Neural progenitor cell (in vitro differentiated cells): ENCODE data around the gene IFIT5.

Experiments used
- EZH2 ChIP-seq: fragments of 200-600 bp; sonication (generic); IDR thresholded peaks from 2 replicates; pipeline ENCODE4 v1.6.1; 2017; ENCODE audit warnings: antibody characterized with exemption, mild to moderate bottlenecking, moderate library complexity
- EZH2phosphoT487 ChIP-seq: fragments of 200-600 bp; sonication (generic); IDR thresholded peaks from 2 replicates; pipeline ENCODE4 v1.6.1; 2017; ENCODE audit warnings: antibody characterized with exemption
- TF ChIP-seq, protein P1 (sequence below): fragments of 200-600 bp; sonication (generic); IDR thresholded peaks from 2 replicates; pipeline ENCODE4 v1.5.1; 2017; ENCODE audit warnings: antibody characterized with exemption, mild to moderate bottlenecking

DNA sequence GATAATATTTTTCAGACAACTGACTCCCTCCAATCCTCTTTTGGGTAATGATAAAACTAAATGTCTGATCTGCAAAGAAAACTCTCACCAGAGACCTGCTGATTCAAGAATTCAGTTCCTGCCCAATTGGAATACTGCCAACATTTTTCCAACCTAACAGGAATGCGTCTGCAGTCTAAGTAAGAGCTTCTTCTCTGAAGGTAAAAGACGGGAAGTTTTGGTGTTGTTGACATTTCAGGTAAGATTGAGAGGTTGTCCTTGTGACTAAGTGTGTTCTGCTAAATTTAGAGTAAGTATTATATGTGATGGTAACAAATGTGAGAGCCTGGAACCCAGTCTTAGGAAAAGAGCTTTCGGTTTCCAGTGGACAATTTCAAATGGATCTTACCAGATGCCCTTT lies 17.6 kb downstream of the IFIT5 start:
- TF ChIP-seq, protein P1, sequence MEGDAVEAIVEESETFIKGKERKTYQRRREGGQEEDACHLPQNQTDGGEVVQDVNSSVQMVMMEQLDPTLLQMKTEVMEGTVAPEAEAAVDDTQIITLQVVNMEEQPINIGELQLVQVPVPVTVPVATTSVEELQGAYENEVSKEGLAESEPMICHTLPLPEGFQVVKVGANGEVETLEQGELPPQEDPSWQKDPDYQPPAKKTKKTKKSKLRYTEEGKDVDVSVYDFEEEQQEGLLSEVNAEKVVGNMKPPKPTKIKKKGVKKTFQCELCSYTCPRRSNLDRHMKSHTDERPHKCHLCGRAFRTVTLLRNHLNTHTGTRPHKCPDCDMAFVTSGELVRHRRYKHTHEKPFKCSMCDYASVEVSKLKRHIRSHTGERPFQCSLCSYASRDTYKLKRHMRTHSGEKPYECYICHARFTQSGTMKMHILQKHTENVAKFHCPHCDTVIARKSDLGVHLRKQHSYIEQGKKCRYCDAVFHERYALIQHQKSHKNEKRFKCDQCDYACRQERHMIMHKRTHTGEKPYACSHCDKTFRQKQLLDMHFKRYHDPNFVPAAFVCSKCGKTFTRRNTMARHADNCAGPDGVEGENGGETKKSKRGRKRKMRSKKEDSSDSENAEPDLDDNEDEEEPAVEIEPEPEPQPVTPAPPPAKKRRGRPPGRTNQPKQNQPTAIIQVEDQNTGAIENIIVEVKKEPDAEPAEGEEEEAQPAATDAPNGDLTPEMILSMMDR, result no peak
- TF ChIP-seq EZH2 (no peak), EZH2phosphoT487 (no peak)
